ENCODE data around the gene AZIN2.
"Not testable (repeated sequence)": the region's sequence is repeated elsewhere in the genome, so short reads cannot be mapped to it uniquely, and the experiment has no call there.

AZIN2 gene

DNA sequence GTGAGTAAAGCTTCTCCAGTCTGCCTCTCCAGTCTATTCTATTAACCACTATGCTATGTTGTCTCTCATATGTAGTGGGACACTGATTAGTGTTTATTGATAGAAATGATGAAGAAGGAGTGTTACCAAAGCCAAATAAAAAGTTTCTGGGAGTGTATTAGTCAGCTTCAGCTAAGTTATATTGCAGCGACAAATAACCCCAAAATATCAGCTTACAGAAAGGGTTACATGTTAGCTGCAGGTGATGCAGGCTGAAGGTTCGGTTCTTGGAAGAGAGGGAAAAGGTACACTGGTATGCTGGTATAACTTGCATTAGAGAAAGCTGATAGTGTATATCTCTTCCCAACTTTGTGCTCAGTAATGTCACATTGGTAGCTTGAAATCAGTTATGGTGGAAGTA lies 33.7 kb upstream of the AZIN2 start:
- no peak for TF ChIP-seq JUND (IDR thresholded peaks at IDR 0.05; ENCODE audit: low read depth)
- DNase-seq (ENCODE audit: low read depth in 1 of 2, low spot score in 1 of 2) = no peak
- in situ Hi-C loops (cut with HindIII; ENCODE audit: low pct_unique_long_range_greater_than_20kb, low sequenced_read_pairs) = no loop called here

DNA sequence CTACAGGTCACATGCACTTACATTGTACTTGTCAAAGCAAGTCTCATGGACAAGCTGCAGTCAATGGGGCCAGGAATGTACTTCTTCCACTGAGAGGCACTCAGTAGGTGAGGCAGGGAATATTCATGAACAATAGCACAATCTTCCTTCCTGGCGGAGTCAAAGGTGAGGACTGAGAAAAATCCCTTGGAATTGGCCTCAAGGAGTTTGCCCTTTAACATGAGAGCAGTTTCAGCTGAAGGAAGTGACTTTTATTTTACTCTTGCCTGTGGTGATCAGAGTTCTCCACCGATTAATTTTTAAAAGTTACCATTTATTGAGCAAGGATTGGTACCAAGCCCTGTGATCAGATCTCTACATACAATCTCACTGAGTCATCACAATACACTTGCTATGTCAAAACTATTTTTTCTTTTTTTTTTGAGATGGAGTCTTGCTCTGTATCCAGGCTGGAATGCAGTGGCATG lies 33.1 kb upstream of the AZIN2 start:
- in situ Hi-C loops (cut with HindIII; ENCODE audit: low pct_unique_long_range_greater_than_20kb, low sequenced_read_pairs) = no loop called here
- DNase-seq (ENCODE audit: low read depth in 1 of 2, low spot score in 1 of 2) = no peak
- no peak for TF ChIP-seq JUND (IDR thresholded peaks at IDR 0.05; ENCODE audit: low read depth)

DNA sequence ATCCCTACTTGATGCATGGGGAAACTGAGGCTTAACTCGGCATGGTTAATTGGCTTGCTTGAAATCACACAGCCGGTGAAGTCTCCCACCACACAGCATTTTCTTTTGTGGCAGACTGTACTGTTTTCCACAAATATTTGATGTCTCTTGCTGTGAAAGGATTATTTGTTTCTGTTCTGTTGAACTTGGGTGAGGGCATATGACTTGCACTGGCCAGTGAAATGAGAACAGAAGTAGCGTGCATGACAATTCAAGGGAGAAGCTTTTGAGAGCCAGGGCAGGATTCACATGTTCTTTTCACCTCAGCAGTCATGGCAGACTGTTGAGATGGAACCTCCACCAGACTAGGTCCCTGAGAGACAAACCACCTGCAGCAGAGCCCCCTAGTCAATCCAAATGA lies 32.5 kb upstream of the AZIN2 start:
- DNase-seq (ENCODE audit: low read depth in 1 of 2, low spot score in 1 of 2) = no peak
- in situ Hi-C loops (cut with HindIII; ENCODE audit: low pct_unique_long_range_greater_than_20kb, low sequenced_read_pairs) = no loop called here
- no peak for TF ChIP-seq JUND (IDR thresholded peaks at IDR 0.05; ENCODE audit: low read depth)

DNA sequence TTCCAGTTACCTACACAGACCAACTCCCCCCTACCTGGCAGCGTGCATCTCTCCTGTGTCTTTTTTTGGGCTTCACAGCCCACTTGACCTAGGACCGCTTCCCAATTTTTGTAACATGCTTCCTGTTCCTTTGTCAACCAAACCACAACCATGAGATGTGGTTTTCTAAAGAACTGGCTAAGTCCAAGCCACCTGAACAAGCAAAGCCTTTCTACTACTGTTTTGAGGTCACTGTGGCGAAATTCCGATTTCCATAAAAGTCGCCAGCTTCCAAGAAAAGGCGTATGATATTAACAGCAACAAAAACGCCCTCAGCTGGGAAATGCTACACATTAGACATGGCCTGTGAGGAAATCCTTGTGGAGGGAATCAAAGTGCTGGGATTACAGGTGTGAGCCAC lies 31.6 kb upstream of the AZIN2 start:
- no peak for TF ChIP-seq JUND (IDR thresholded peaks at IDR 0.05; ENCODE audit: low read depth)
- no peak for DNase-seq (ENCODE audit: low read depth in 1 of 2, low spot score in 1 of 2)
- in situ Hi-C loops (cut with HindIII; ENCODE audit: low pct_unique_long_range_greater_than_20kb, low sequenced_read_pairs) = no loop called here

DNA sequence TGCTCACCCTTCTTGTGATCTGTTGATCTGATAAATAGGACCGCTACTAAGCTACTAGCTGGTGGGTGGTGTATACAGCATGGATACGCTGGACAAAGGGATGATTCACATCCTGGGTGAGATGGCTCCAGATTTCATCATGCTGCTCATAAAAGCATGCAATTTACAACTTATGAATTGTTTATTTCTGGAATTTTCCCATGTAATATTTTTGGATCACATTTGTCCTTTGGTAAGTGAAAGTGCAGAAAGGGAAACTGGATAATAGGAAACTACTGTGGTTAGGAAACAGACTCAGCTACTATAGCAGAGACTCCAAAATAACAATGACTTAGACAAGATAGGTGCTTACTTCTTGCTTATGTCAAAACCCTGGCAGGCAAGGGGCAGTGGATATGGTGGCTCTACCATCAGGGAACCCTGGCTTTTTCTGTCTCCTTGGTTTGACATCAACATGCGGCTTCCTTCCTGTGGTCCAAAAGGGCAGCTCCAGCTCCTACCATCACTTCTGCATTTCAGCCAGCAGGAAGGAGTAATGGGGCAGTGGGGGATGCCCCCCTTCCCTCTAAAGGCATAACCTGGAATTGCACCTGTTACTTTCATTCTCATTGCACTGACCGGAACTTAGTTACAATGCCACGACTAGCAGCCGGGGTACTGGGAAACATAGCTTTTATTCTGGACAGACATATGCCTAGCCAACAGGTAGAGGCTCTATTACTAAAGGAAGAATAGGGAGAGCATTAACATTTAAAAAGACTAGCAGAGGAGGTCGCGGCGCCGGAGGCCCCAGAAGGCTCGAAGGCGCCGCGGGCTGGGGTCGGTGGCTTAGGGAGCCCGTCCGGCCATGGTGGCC lies 30.5 kb upstream of the AZIN2 start:
- no peak for TF ChIP-seq JUND (IDR thresholded peaks at IDR 0.05; ENCODE audit: low read depth)
- peak in 1 of 2 experiments; percentile 23 for DNase-seq (ENCODE audit: low read depth in 1 of 2, low spot score in 1 of 2)
- in situ Hi-C loops (cut with HindIII; ENCODE audit: low pct_unique_long_range_greater_than_20kb, low sequenced_read_pairs) = no loop called here

DNA sequence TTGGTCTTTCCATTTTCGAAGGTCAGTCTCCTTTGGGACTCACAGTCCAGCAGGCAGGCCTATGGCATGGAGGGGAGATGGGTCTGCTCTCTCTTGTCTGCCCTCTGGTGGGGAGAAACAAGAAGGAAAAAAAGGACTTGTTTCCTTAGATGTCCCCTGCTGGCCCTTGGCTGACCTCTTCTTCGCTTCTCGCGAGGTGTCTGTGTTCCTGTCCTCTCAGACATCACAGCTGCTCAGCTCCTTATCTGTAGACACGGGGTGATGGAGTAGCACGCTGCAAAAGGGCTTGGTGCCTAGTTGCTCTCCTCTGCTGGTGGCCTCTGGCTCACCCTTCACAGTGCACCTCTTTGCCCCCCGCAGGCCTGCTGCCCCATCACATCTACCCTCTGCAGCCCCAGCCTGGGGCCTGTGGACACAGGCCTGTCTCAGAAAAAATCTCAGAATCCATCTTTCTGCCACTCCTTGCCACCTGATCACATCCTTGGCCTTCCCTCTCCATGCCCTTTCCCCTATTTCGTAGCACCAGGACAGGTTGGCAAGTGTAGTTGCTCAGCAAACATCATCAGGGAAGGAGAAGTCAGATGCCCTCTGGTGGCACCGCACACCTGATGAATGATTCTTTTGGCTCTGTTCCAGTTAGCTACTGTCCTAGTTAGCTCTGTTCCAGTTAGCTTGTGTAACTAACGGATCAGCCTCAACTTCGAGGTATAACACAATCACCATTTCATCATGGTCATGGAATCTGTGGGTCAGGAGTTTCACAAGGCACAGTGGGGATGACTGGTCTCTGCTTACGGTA lies 25.5 kb upstream of the AZIN2 start:
- DNase-seq (ENCODE audit: low read depth in 1 of 2, low spot score in 1 of 2) = peak; percentile 32 to 85
- in situ Hi-C loops (cut with HindIII; ENCODE audit: low pct_unique_long_range_greater_than_20kb, low sequenced_read_pairs) = no loop called here
- TF ChIP-seq JUND (IDR thresholded peaks at IDR 0.05; ENCODE audit: low read depth) = no peak

GRCh38 chr1:33056426-33056825 lies 24.5 kb upstream of the AZIN2 start:
- TF ChIP-seq JUND (IDR thresholded peaks at IDR 0.05; ENCODE audit: low read depth) = no peak
- in situ Hi-C loops (cut with HindIII; ENCODE audit: low pct_unique_long_range_greater_than_20kb, low sequenced_read_pairs) = no loop called here
- DNase-seq (ENCODE audit: low read depth in 1 of 2, low spot score in 1 of 2) = no peak

GRCh38 chr1:33057095-33057494 lies 23.9 kb upstream of the AZIN2 start:
- TF ChIP-seq JUND (IDR thresholded peaks at IDR 0.05; ENCODE audit: low read depth) = no peak
- no peak for DNase-seq (ENCODE audit: low read depth in 1 of 2, low spot score in 1 of 2)
- in situ Hi-C loops (cut with HindIII; ENCODE audit: low pct_unique_long_range_greater_than_20kb, low sequenced_read_pairs) = no loop called here

DNA sequence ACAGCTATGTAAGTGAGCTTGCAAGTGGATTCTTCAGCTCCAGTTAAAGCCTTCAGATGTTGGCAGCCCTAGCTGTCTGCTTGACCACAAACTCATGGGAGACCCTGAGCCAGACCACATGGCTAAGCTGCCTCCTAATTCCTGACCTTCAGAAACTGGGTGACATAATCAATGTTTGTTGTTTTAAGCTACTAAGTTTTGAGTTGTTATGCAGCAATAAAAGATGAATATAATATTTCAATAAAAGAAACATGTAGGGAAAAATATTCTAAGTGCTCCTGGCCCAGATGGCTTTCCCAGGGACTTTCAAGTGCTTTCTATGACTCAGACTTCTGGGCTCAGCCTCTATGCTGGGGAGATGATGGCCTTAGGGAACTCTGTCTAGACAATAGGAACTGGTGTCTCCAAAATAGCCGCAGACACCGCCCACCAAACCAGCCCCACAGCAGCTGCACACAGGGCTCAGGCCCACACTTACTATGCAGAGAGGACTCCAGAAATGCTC lies 20.3 kb upstream of the AZIN2 start:
- in situ Hi-C loops (cut with HindIII; ENCODE audit: low pct_unique_long_range_greater_than_20kb, low sequenced_read_pairs) = no loop called here
- no peak for TF ChIP-seq JUND (IDR thresholded peaks at IDR 0.05; ENCODE audit: low read depth)
- DNase-seq (ENCODE audit: low read depth in 1 of 2, low spot score in 1 of 2) = no peak

- DNase-seq (ENCODE audit: low read depth in 1 of 2, low spot score in 1 of 2) = no peak
- in situ Hi-C loops (cut with HindIII; ENCODE audit: low pct_unique_long_range_greater_than_20kb, low sequenced_read_pairs) = no loop called here
- no peak for TF ChIP-seq JUND (IDR thresholded peaks at IDR 0.05; ENCODE audit: low read depth)
Observed at GRCh38 chr1:33061834-33062233, 19.1 kb upstream of the AZIN2 start.

DNA sequence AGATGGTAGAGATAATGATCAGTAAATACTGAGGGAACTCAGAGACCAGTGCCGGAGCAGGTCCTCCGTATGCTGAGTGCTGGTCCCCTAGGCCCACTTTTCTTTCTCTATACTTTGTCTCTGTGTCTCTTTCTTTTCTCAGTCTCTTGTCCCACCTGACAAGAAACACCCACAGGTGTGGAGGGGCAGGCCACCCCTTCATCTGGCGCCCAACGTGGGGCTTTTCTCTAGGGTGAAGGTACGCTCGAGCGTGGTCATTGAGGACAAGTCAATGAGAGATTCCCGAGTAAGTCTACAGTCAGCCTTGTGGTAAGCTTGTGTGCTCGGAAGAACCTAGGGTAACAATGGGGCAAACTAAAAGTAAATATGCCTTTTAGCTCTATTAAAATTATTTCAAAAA lies 16.7 kb upstream of the AZIN2 start:
- DNase-seq (ENCODE audit: low read depth in 1 of 2, low spot score in 1 of 2); in situ Hi-C loops (cut with HindIII; ENCODE audit: low pct_unique_long_range_greater_than_20kb, low sequenced_read_pairs): not testable (repeated sequence)

DNA sequence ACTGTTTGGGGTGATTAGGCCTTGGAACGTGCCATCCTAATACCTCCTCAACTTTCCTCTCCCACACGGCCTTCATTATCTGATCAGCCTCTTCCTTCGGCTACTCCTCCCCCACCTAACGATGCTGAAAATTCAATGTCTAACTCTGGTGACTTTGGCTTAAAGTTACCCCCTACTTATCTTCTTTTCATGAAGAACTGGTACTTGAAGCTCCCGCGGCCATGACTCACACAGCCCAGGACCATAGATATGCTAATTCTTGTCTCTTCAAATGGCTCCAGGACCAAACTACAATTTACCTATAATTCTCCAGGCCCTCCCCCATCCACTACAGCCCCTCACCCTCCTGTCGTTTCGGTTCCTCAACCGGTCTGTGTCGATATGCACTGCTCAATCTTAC lies 15.7 kb upstream of the AZIN2 start:
- in situ Hi-C loops (cut with HindIII; ENCODE audit: low pct_unique_long_range_greater_than_20kb, low sequenced_read_pairs) = no loop called here
- no peak for TF ChIP-seq JUND (IDR thresholded peaks at IDR 0.05; ENCODE audit: low read depth)
- DNase-seq (ENCODE audit: low read depth in 1 of 2, low spot score in 1 of 2) = no peak

DNA sequence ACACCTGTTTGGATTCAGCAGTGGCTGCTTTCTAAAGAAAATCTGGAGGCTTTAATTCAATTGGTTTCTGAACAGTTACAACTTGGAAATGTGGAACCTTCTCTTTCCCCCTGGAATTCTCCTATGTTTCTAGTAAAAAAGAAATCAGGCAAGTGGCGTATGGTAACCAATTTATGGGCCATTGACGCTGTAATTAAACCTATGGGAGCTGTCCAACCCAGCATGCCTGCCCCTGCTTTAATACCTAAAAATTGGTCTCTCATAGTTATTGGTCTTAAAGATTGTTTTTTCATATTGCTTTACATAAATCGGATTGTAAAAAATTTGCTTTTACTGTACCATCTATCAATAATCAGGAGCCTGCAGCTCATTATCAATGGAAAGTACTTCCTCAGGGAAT lies 14.5 kb upstream of the AZIN2 start:
- in situ Hi-C loops (cut with HindIII; ENCODE audit: low pct_unique_long_range_greater_than_20kb, low sequenced_read_pairs); DNase-seq (ENCODE audit: low read depth in 1 of 2, low spot score in 1 of 2): not testable (repeated sequence)

DNA sequence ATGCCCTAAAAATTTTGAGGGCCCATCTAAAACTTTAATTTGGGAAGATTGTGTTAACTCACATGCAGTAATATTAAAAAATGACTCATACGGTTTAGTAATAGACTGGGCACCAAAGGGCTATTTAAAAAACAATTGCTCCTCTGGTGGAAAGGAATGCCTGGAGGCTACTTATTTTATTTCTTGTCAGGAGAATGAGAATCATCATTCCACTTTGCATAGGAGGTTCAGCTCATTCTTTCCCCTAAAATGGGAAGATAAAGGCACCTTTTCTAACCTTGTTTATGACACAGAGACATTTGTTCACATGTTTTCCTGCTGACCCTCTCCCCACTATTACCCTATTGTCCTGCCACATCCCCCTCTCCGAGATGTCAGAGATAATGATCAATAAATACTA lies 12.8 kb upstream of the AZIN2 start:
- DNase-seq (ENCODE audit: low read depth in 1 of 2, low spot score in 1 of 2); in situ Hi-C loops (cut with HindIII; ENCODE audit: low pct_unique_long_range_greater_than_20kb, low sequenced_read_pairs): not testable (repeated sequence)
